ENCODE data around the gene SYS1. TPM values are rescaled to one million over a fixed set of nuclear protein-coding genes. Genes with fewer than 3 reads are reported as not detected.
A peak's percentile ranks its signal among the peaks of the same experiment; 100 is the strongest.

Gene SYS1
- total and polyA plus RNA-seq, 12 donors, result 16.0 to 83.2 (median 32.9) TPM

DNA sequence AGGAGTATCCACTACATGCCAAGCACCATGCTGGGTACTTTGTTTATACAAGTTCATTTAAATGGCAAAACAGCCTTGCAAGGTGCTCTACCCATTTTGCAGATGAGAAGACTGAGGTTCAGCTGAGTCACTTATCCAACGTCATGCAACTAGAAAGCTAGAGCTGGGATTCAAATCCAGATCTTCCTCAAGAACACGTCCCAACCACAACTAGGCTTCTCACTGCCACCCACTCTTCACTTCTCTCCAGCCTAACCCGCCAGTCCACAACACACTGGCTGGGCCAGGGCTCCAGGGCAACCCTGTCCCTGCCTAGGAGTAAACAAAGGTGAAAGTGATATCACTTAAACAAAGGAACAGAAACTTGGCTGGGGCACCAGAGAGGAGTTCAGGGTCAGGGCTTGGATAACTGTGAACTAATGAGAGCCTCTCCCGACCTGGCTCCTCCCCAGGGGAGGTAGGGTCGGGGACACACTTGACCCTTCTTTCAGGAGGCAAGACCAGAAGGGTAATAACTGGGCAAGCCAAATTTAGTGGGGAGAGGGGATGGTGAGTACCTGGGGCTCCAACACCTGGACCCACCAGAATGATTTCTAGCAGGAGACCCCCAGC lies 22.6 kb upstream of the SYS1 start:
- Histone ChIP-seq H3K4me3 (no peak overlapping the region), H3K27me3 (no peaks in the 10 kb centered on the region), H3K4me1 (replicated peaks in 1 of 2) (peaks cover 94 to 97% of the 10 kb centered on the region in 2 donors), H3K27ac (peak overlapping the region; percentile 87 to 98 (median 94)), H3K36me3 (replicated peaks in 1 of 2) (peaks cover 0 to 4% of the 10 kb centered on the region in 2 donors), H3K9me3 (replicated peaks in 1 of 3) (no peaks in the 10 kb centered on the region)
- DNase-seq, result peak in 6 of 7 donors; percentile 56 to 80 (median 67)
- WGBS, 4 donors, result 28 to 45% (median 42%) methylated on average over 5 of the region's 5 CpGs
- intact Hi-C loops (cut with DNase I), result no loop called here
- TF ChIP-seq CTCF (IDR thresholded peaks at IDR 0.05) (no peak), POLR2A (IDR thresholded peaks at IDR 0.05) (no peak)

GRCh38 chr20:45340951-45341350 lies 22.0 kb upstream of the SYS1 start:
- Histone ChIP-seq H3K9me3 (replicated peaks in 1 of 3) (no peaks in the 10 kb centered on the region), H3K36me3 (replicated peaks in 1 of 2) (no peaks in the 10 kb centered on the region), H3K27me3 (no peaks in the 10 kb centered on the region), H3K4me1 (replicated peaks in 1 of 2) (peaks cover 97 to 99% of the 10 kb centered on the region in 2 donors), H3K4me3 (no peak overlapping the region), H3K27ac (peak overlapping the region; percentile 87 to 98 (median 94))
- intact Hi-C loops (cut with DNase I), result no loop called here
- 32 to 43% (median 33%) methylated on average over 1 of the region's 1 CpG for WGBS, 4 donors
- no peak for DNase-seq
- TF ChIP-seq POLR2A (IDR thresholded peaks at IDR 0.05), result no peak
- no peak for TF ChIP-seq CTCF (IDR thresholded peaks at IDR 0.05)

DNA sequence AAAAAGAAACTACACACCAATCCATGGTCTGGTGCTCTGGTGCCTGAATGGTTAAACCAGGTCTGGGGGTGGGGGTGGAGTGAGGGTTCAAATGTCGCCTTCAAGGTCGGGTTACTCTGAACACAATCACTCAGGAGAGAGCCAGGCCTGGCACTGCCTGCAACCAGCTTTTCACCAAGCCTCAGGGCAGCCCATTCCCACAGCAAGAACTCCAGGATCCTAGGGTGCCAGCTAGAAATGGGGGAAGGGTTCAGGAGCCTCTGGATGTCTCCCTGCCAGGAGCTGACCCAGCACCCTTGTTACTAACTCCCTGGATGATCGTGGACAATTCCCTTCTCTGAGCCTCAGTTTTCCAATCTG lies 21.4 kb upstream of the SYS1 start:
- intact Hi-C loops (cut with DNase I), result no loop called here
- TF ChIP-seq POLR2A (IDR thresholded peaks at IDR 0.05) (no peak), CTCF (IDR thresholded peaks at IDR 0.05) (no peak)
- peaks cover 97 to 99% of the 10 kb centered on the region in 2 donors for H3K4me1 ChIP-seq (replicated peaks in 1 of 2)
- no peaks in the 10 kb centered on the region for H3K36me3 ChIP-seq (replicated peaks in 1 of 2)
- WGBS, 4 donors, result 23 to 33% (median 31%) methylated on average over 3 of the region's 3 CpGs
- DNase-seq, result peak in 5 of 7 donors; percentile 45 to 64 (median 60)
- no peaks in the 10 kb centered on the region for H3K27me3 ChIP-seq
- peak overlapping the region in 1 of 4 donors; percentile 32 for H3K4me3 ChIP-seq
- H3K27ac ChIP-seq, result peak overlapping the region; percentile 87 to 98 (median 94)
- no peaks in the 10 kb centered on the region for H3K9me3 ChIP-seq (replicated peaks in 1 of 3)

DNA sequence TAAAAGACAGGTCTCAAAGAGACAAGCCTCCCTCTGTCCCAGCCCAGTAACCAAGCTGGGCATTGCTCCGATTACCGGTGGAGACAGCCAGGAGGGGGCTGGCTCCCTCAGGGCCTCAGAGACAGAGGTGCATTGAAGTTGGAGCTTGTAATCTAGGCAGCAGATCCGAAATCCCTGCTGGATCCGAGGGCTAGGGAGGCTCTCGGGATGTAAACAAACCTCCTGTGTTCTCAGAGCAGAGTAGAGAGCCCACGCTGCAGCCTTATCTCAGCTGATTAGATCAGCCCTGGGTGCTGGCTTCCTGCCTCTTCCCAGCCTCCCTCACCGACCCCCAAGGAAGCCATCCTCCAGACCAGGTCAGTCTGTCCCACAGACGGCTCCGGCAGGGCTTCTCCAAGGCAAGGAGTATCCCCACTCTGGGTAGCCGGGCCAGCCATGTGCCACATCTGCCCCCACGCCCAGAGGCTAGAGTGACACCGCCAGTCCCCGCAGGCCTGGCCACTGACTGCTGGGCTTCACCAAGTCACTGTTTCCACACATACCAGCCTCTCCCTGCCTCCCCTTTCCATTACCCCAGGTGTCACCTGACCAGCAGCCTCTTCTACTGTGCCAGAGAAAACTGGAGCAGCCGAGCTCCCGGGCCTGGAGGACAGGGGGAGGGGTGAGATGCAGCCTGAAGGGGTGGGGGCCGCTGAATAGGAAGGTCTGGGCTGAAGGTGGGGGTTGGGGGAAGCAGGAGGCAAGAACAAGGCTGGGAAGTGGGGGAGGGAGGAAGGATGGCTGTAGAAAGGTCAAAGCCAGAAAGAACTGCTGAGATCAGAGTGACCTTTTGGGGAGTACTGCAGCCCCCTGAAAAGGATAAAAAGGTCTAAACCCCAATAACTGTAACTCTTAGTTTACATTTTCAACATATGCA lies 20.8 kb upstream of the SYS1 start:
- Histone ChIP-seq H3K4me1 (replicated peaks in 1 of 2) (peaks cover 97 to 99% of the 10 kb centered on the region in 2 donors), H3K27me3 (no peaks in the 10 kb centered on the region), H3K27ac (peak overlapping the region; percentile 87 to 98 (median 94)), H3K9me3 (replicated peaks in 1 of 3) (no peaks in the 10 kb centered on the region), H3K4me3 (peak overlapping the region in 2 of 4 donors; percentile 2 to 32), H3K36me3 (replicated peaks in 1 of 2) (no peaks in the 10 kb centered on the region)
- TF ChIP-seq CTCF (IDR thresholded peaks at IDR 0.05), result no peak
- TF ChIP-seq POLR2A (IDR thresholded peaks at IDR 0.05), result peak; percentile 10 to 96
- intact Hi-C loops (cut with DNase I), result no loop called here
- peak; percentile 86 to 96 (median 93) for DNase-seq
- WGBS, 4 donors, result 11 to 25% (median 23%) methylated on average over 6 to 16 of the region's 16 CpGs

All from adrenal gland (tissue), 12 donors.